Uterus (tissue), 2 donors: ENCODE measurements around the gene NID2.

Experiments used
- CTCF ChIP-seq, 4 experiments: fragments of 200-600 bp in 2 of 4; fragments of 450-650 bp in 2 of 4; sonication (generic) in 2 of 4; IDR thresholded peaks; one replicate each; pipeline ENCODE4 v1.5.1; 2016 to 2019; ENCODE audit warnings: antibody characterized with exemption in 4 of 4, mild to moderate bottlenecking in 2 of 4, moderate library complexity in 1 of 4
- POLR2A ChIP-seq, 2 donors: fragments of 450-650 bp; IDR thresholded peaks; one replicate each; pipeline ENCODE4 v1.6.1; 2016; ENCODE audit warnings: antibody characterized with exemption in 2 of 2, mild to moderate bottlenecking in 1 of 2, moderate library complexity in 1 of 2

- TF ChIP-seq POLR2A (IDR thresholded peaks at IDR 0.05) (no peak), CTCF (IDR thresholded peaks at IDR 0.05) (no peak)
Measured at GRCh38 chr14:52095336-52095735, 26.5 kb upstream of the NID2 start.
